K562 (cell line): ENCODE measurements around the gene FLAD1.

ENCODE experiments used
- CEBPB ChIP-seq: fragments of 450-650 bp; IDR thresholded peaks from 2 replicates; pipeline ENCODE4 v1.6.1; 2016; ENCODE audit warnings: missing genetic modification characterization, missing compliant biosample characterization
- EGR1 ChIP-seq: fragments of 450-650 bp; conservative IDR thresholded peaks from 2 replicates; pipeline ENCODE4 v1.6.1; 2017; ENCODE audit warnings: mild to moderate bottlenecking
- GTF2F1 ChIP-seq: IDR thresholded peaks from 2 replicates; pipeline ENCODE4 v1.6.1; 2011; ENCODE audit warnings: low read depth, low read length, improper control_type of control experiment
- MYNN ChIP-seq, 2 experiments: sonication (generic); formaldehyde crosslinking in 1 of 2; IDR thresholded peaks; 2 replicates each; pipeline versions ENCODE4 v1.5.0 to v1.6.1; 2016 to 2020; ENCODE audit warnings: antibody characterized with exemption in 1 of 2, missing genetic modification reagents in 1 of 2
- PHF8 ChIP-seq: fragments of 200-600 bp; sonication (generic); IDR thresholded peaks from 2 replicates; pipeline ENCODE4 v1.6.1; 2012; ENCODE audit warnings: mixed run types, mild to moderate bottlenecking, inconsistent platforms, low read length, moderate library complexity, borderline replicate concordance
- RBBP5 ChIP-seq: fragments of 200-600 bp; sonication (generic); IDR thresholded peaks from 2 replicates; pipeline ENCODE4 v1.6.1; 2012; ENCODE audit warnings: borderline replicate concordance, mild to moderate bottlenecking, low read length, control low read depth, inconsistent platforms; ENCODE audit not compliant: insufficient read depth, poor library complexity, severe bottlenecking
- TARDBP ChIP-seq: fragments of 450-650 bp; IDR thresholded peaks from 2 replicates; pipeline ENCODE4 v1.6.1; 2016
- ZFP36 ChIP-seq: fragments of 150-350 bp; IDR thresholded peaks from 2 replicates; pipeline ENCODE4 v1.6.1; 2018; ENCODE audit warnings: low read length, low read depth; ENCODE audit not compliant: partially characterized antibody
- ZNF311 ChIP-seq: fragments of 250-450 bp; sonication (Bioruptor Pico); IDR thresholded peaks from 2 replicates; pipeline ENCODE4 v1.4.0; 2020; ENCODE audit warnings: mild to moderate bottlenecking, moderate library complexity
- TF ChIP-seq, protein P1 (sequence below), 3 experiments: IDR thresholded peaks in 2 of 3; conservative IDR thresholded peaks in 1 of 3; 2 replicates each; pipeline ENCODE4 v1.5.1; 2011 to 2012; ENCODE audit warnings: low read length in 3 of 3, mild to moderate bottlenecking in 3 of 3, control low read depth in 2 of 3, improper control_type of control experiment in 1 of 3, inconsistent platforms in 1 of 3, low read depth in 1 of 3, mixed read lengths in 1 of 3, moderate library complexity in 1 of 3; ENCODE audit not compliant: insufficient read depth in 2 of 3
- TF ChIP-seq, protein P2 (sequence below): fragments of 450-650 bp; IDR thresholded peaks from 2 replicates; pipeline ENCODE4 v1.6.1; 2016; ENCODE audit warnings: low read depth
- TF ChIP-seq, protein P3 (sequence below), 2 experiments: fragments of 450-650 bp in 1 of 2; sonication (generic) in 1 of 2; formaldehyde crosslinking; conservative IDR thresholded peaks; 2 replicates each; pipeline versions ENCODE4 v1.4.0 to v1.8.1; 2020 to 2022; ENCODE audit warnings: mild to moderate bottlenecking in 1 of 2, missing genetic modification reagents in 1 of 2
- TF ChIP-seq, protein P4 (sequence below), 2 experiments: fragments of 200-800 bp in 1 of 2; sonication (Bioruptor generic) in 1 of 2; sonication (generic) in 1 of 2; formaldehyde crosslinking in 1 of 2; IDR thresholded peaks in 1 of 2; conservative IDR thresholded peaks in 1 of 2; 2 replicates each; pipeline versions ENCODE4 v1.5.0 to v1.6.1; 2016 to 2020; ENCODE audit warnings: missing compliant biosample characterization in 1 of 2, missing genetic modification characterization in 1 of 2, missing genetic modification reagents in 1 of 2

DNA sequence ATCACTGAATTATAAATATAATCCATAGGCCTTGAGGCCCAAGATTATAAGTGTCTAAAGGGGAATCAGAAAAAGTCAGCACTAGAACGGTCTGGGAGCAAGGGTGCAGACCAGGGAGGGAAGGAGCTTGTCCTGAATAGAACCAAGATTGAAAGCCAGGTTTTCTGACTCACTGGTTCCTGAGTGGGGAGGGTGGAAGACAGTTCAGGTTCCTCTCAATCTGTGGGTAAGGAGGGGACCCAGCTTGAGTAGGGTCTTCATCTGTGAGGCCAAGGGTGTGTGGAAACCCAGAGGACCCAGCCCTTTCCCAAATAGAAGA lies 11.1 kb downstream of the FLAD1 start:
- TF ChIP-seq, protein P1, sequence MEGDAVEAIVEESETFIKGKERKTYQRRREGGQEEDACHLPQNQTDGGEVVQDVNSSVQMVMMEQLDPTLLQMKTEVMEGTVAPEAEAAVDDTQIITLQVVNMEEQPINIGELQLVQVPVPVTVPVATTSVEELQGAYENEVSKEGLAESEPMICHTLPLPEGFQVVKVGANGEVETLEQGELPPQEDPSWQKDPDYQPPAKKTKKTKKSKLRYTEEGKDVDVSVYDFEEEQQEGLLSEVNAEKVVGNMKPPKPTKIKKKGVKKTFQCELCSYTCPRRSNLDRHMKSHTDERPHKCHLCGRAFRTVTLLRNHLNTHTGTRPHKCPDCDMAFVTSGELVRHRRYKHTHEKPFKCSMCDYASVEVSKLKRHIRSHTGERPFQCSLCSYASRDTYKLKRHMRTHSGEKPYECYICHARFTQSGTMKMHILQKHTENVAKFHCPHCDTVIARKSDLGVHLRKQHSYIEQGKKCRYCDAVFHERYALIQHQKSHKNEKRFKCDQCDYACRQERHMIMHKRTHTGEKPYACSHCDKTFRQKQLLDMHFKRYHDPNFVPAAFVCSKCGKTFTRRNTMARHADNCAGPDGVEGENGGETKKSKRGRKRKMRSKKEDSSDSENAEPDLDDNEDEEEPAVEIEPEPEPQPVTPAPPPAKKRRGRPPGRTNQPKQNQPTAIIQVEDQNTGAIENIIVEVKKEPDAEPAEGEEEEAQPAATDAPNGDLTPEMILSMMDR (IDR thresholded peaks at IDR 0.05 in 2 of 3, conservative IDR thresholded peaks at IDR 0.05 in 1 of 3; ENCODE audit: insufficient read depth in 2 of 3, low read depth in 1 of 3, low read length in 3 of 3), result no peak
- TF ChIP-seq, protein P2, sequence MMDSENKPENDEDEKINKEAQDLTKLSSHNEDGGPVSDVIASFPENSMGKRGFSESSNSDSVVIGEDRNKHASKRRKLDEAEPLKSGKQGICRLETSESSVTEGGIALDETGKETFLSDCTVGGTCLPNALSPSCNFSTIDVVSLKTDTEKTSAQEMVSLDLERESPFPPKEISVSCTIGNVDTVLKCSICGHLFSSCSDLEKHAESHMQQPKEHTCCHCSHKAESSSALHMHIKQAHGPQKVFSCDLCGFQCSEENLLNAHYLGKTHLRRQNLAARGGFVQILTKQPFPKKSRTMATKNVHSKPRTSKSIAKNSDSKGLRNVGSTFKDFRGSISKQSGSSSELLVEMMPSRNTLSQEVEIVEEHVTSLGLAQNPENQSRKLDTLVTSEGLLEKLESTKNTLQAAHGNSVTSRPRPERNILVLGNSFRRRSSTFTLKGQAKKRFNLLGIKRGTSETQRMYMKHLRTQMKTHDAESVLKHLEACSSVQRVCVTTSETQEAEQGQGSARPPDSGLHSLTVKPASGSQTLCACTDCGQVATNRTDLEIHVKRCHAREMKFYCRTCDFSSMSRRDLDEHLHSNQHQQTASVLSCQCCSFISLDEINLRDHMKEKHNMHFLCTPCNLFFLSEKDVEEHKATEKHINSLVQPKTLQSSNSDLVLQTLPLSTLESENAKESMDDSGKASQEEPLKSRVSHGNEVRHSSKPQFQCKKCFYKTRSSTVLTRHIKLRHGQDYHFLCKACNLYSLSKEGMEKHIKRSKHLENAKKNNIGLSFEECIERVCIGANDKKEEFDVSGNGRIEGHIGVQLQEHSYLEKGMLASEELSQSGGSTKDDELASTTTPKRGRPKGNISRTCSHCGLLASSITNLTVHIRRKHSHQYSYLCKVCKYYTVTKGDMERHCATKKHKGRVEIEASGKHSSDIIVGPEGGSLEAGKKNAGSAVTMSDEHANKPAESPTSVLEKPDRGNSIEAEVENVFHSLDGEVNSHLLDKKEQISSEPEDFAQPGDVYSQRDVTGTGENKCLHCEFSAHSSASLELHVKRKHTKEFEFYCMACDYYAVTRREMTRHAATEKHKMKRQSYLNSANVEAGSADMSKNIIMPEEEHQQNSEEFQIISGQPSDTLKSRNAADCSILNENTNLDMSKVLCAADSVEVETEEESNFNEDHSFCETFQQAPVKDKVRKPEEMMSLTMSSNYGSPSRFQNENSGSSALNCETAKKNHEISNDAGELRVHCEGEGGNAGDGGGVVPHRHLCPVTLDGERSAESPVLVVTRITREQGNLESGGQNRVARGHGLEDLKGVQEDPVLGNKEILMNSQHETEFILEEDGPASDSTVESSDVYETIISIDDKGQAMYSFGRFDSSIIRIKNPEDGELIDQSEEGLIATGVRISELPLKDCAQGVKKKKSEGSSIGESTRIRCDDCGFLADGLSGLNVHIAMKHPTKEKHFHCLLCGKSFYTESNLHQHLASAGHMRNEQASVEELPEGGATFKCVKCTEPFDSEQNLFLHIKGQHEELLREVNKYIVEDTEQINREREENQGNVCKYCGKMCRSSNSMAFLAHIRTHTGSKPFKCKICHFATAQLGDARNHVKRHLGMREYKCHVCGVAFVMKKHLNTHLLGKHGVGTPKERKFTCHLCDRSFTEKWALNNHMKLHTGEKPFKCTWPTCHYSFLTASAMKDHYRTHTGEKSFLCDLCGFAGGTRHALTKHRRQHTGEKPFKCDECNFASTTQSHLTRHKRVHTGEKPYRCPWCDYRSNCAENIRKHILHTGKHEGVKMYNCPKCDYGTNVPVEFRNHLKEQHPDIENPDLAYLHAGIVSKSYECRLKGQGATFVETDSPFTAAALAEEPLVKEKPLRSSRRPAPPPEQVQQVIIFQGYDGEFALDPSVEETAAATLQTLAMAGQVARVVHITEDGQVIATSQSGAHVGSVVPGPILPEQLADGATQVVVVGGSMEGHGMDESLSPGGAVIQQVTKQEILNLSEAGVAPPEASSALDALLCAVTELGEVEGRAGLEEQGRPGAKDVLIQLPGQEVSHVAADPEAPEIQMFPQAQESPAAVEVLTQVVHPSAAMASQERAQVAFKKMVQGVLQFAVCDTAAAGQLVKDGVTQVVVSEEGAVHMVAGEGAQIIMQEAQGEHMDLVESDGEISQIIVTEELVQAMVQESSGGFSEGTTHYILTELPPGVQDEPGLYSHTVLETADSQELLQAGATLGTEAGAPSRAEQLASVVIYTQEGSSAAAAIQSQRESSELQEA, result no peak
- TF ChIP-seq MYNN (IDR thresholded peaks at IDR 0.05), result no peak
- TF ChIP-seq MYNN (CRISPR knock-in tag; IDR thresholded peaks at IDR 0.05), result no peak
- TF ChIP-seq, protein P3, sequence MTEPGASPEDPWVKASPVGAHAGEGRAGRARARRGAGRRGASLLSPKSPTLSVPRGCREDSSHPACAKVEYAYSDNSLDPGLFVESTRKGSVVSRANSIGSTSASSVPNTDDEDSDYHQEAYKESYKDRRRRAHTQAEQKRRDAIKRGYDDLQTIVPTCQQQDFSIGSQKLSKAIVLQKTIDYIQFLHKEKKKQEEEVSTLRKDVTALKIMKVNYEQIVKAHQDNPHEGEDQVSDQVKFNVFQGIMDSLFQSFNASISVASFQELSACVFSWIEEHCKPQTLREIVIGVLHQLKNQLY (CRISPR knock-in tag; conservative IDR thresholded peaks at IDR 0.05), result no peak
- TF ChIP-seq PHF8, result no peak
- TF ChIP-seq RBBP5, result no peak
- TF ChIP-seq ZNF311 (CRISPR knock-in tag), result no peak
- no peak for TF ChIP-seq TARDBP
- TF ChIP-seq ZFP36, result no peak
- no peak for TF ChIP-seq EGR1
- TF ChIP-seq GTF2F1, result no peak
- no peak for TF ChIP-seq CEBPB
- TF ChIP-seq, protein P4, sequence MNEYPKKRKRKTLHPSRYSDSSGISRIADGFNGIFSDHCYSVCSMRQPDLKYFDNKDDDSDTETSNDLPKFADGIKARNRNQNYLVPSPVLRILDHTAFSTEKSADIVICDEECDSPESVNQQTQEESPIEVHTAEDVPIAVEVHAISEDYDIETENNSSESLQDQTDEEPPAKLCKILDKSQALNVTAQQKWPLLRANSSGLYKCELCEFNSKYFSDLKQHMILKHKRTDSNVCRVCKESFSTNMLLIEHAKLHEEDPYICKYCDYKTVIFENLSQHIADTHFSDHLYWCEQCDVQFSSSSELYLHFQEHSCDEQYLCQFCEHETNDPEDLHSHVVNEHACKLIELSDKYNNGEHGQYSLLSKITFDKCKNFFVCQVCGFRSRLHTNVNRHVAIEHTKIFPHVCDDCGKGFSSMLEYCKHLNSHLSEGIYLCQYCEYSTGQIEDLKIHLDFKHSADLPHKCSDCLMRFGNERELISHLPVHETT (CRISPR knock-in tag; conservative IDR thresholded peaks at IDR 0.05 in 1 of 2, IDR thresholded peaks at IDR 0.05 in 1 of 2), result no peak
